Neural crest cell (in vitro differentiated cells): ENCODE measurements around the gene WSB1. TPM values are rescaled to one million over a fixed set of nuclear protein-coding genes. Genes with fewer than 3 reads are reported as not detected.
A peak's percentile ranks its signal among the peaks of the same experiment; 100 is the strongest.

Experiments
- DNase-seq: peaks from one replicate; pipeline ENCODE4 v3.0.0; 2021; ENCODE audit warnings: low read depth, mixed read lengths, low spot score
- H3K27ac Mint-ChIP-seq: one replicate; pipeline ENCODE4 v1.8.0; 2021; ENCODE audit warnings: mild to moderate bottlenecking, mixed read lengths; ENCODE audit not compliant: unreplicated experiment
- H3K27me3 Mint-ChIP-seq: 2 replicates; pipeline ENCODE4 v1.8.0; 2021; ENCODE audit warnings: low read depth, mild to moderate bottlenecking, mixed read lengths
- H3K36me3 Mint-ChIP-seq: 2 replicates; pipeline ENCODE4 v1.8.0; 2021; ENCODE audit warnings: low read depth, mild to moderate bottlenecking, mixed read lengths
- H3K4me1 Mint-ChIP-seq: 2 replicates; pipeline ENCODE4 v1.8.0; 2021; ENCODE audit warnings: mixed read lengths
- H3K4me3 Mint-ChIP-seq: one replicate; pipeline ENCODE4 v1.8.0; 2021; ENCODE audit warnings: mild to moderate bottlenecking, mixed read lengths
- H3K9me3 Mint-ChIP-seq: 2 replicates; pipeline ENCODE4 v1.8.0; 2021; ENCODE audit warnings: mixed read lengths
- total RNA-seq: library from RNA; stranded (reverse); gene quantifications from 2 replicates; pipeline ENCODE4 v1.2.1, GENCODE V29; 2021
- TF ChIP-seq, protein P1 (sequence below): fragments of 200-600 bp; sonication (generic); conservative IDR thresholded peaks from 2 replicates; pipeline ENCODE4 v1.5.0; 2021; ENCODE audit warnings: antibody characterized with exemption, mild to moderate bottlenecking

Gene WSB1
- total RNA-seq, 1 donor from 2014 or later: 237 TPM

DNA sequence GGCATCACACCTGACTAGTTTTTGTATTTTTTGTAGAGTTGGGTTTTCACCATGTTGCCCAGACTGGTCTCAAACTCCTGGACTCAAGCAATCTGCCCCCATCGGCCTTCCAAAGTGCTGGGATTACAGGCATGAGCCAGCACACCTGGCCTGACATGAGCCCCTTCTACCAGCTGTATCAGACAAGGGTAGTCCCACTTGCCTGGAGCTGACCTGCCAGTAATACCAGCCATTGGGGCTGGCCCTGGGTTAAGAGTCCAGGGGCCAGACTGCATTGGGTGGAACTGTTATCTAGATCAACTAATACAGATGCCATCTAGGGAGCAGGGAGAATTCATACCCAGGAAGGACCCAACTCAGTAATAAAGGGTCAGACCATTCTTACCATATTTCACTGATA lies 28.1 kb downstream of the WSB1 start:
- H3K9me3 Mint-ChIP-seq: no peaks in the 10 kb centered on the region
- TF ChIP-seq, protein P1, sequence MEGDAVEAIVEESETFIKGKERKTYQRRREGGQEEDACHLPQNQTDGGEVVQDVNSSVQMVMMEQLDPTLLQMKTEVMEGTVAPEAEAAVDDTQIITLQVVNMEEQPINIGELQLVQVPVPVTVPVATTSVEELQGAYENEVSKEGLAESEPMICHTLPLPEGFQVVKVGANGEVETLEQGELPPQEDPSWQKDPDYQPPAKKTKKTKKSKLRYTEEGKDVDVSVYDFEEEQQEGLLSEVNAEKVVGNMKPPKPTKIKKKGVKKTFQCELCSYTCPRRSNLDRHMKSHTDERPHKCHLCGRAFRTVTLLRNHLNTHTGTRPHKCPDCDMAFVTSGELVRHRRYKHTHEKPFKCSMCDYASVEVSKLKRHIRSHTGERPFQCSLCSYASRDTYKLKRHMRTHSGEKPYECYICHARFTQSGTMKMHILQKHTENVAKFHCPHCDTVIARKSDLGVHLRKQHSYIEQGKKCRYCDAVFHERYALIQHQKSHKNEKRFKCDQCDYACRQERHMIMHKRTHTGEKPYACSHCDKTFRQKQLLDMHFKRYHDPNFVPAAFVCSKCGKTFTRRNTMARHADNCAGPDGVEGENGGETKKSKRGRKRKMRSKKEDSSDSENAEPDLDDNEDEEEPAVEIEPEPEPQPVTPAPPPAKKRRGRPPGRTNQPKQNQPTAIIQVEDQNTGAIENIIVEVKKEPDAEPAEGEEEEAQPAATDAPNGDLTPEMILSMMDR: no peak
- DNase-seq: no peak
- peaks cover 6% of the 10 kb centered on the region for H3K4me1 Mint-ChIP-seq
- H3K27ac Mint-ChIP-seq: no peak overlapping the region
- peaks cover 4% of the 10 kb centered on the region for H3K36me3 Mint-ChIP-seq
- no peak overlapping the region for H3K4me3 Mint-ChIP-seq
- no peaks in the 10 kb centered on the region for H3K27me3 Mint-ChIP-seq

DNA sequence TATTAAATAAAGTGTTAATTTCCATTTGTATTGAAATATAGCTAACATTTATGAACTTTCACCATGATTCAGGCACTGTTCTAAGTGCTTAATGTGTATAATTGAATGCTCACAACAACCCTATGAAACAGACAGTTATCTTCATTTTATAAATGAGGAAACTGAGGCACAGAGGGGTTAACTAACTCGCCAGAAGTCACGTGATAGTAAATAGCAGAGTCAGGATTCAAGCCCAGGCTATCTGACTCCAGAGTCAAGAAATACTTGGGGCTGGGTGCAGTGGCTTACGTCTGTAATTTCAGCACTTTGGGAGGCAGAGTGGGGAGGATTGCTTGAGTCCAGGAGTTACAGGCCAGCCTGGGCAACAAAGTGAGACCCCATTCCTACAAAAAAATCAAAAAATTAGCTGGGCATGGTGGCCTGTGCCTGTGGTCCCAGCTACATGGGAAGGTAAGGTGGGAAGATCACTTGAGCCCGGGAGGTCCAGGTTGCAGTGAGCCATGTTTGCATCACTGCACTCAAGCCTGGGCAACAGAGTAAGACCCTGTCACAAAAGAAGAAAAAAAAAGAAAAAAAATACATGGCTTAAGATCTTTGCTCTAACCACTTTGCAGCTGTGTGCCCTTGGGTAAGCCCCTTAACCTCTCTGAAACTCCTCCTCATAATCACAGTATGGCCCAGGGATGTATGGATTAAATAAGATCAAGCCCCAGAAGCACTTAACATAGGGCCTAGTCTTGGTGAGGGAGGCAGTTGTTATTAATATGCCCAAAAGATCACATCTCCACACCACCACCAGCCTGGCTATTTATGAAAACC lies 29.0 kb downstream of the WSB1 start:
- no peak for DNase-seq
- no peak overlapping the region for H3K27ac Mint-ChIP-seq

DNA sequence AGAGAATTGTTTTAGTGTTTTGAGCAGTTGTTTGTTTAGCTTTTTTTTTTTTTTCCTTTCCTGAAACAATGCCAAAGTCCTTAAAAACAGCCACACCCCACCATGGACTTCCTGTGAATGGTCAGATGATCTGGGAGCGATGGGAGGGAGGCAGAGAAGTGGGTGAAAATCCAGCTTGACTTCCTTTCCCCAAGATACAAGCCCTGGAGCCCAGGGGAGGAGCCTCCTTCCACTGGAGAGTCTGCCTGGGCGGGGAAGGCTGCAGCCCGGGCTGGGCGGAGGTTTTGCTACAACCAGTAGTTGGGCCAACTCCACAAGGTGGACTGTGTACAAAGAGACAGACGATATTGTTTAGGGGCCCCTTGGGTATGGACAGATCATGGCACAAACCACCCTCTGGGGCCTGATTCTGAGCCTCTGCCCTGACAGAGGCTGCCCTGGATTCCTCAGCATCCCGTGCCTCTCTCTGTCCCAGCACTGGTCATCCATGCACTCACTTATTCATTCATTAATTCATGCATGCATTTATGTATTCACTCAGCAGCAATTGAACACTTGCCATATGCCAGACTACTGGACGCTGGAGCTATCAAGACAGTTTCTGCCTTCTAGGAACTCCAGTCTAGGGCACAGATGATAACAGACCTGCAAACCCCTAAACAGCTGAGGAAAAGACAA lies 29.8 kb downstream of the WSB1 start:
- TF ChIP-seq, protein P1: no peak
- H3K36me3 Mint-ChIP-seq: no peaks in the 10 kb centered on the region
- no peak overlapping the region for H3K4me3 Mint-ChIP-seq
- no peaks in the 10 kb centered on the region for H3K9me3 Mint-ChIP-seq
- no peak for DNase-seq
- peaks cover 6% of the 10 kb centered on the region for H3K4me1 Mint-ChIP-seq
- no peak overlapping the region for H3K27ac Mint-ChIP-seq
- H3K27me3 Mint-ChIP-seq: no peaks in the 10 kb centered on the region

More for the DNA sequence above, 29.0 kb downstream of the WSB1 start:
- no peak overlapping the region for H3K4me3 Mint-ChIP-seq
- H3K9me3 Mint-ChIP-seq: no peaks in the 10 kb centered on the region
- peaks cover 6% of the 10 kb centered on the region for H3K4me1 Mint-ChIP-seq
- H3K36me3 Mint-ChIP-seq: peaks cover 4% of the 10 kb centered on the region
- TF ChIP-seq, protein P1: no peak
- no peaks in the 10 kb centered on the region for H3K27me3 Mint-ChIP-seq

DNA sequence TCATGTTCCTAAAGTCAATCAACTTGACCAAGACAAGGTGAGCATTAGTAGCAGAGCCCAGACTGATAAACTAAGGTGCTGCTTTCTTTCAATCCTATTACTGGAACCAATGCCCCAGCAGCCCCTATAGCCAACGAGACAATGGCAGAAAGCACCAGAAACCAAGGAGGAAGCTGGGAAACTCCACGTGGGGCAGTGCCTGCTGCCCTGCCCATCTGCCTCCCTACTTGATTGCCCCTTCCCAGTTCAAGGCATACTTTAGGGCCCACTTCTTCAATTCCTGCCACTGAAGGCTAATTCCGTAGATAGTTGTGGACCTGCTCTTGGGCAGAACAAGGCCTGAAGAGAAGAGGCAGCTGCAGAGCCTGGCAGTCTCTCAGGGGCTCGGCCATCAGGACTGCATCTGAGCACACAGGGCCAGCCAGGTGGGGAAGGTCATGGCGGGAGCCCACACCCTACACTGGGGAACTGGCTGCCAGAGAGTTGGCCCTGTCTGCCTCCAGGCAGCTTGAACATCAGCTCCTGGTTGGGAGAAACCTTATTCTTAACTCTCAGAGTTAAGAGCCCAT lies 30.9 kb downstream of the WSB1 start:
- H3K4me1 Mint-ChIP-seq: peaks cover 14% of the 10 kb centered on the region
- no peak overlapping the region for H3K27ac Mint-ChIP-seq
- H3K36me3 Mint-ChIP-seq: no peaks in the 10 kb centered on the region

DNA sequence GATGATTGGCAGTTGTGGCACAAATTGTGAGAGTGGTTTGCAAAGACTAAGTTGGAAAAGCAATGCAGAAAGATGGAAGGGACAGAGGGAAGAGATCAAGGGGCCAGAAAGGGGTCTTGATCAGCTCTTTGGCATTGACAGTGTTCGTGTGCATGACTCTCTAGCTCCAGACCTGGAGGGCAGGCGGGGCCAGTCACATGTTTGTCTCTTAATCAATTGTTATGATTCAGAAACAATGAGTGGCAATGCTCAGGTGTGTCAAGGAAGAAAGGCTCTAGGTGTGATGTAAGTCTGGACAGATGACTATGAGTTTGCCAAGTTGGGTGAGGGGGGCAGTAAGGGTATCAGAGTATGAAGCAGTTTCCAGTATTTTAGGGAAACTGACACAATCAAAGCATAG lies 32.1 kb downstream of the WSB1 start:
- no peak for DNase-seq
- no peak overlapping the region for H3K4me3 Mint-ChIP-seq

More for the DNA sequence above, 30.9 kb downstream of the WSB1 start:
- Mint-ChIP-seq H3K27me3 (no peaks in the 10 kb centered on the region), H3K4me3 (no peak overlapping the region), H3K9me3 (no peaks in the 10 kb centered on the region)
- TF ChIP-seq, protein P1: no peak
- no peak for DNase-seq

More for the DNA sequence above, 32.1 kb downstream of the WSB1 start:
- Mint-ChIP-seq H3K9me3 (no peaks in the 10 kb centered on the region), H3K4me1 (peaks cover 16% of the 10 kb centered on the region), H3K27ac (peak overlapping the region; percentile 7), H3K27me3 (no peaks in the 10 kb centered on the region), H3K36me3 (no peaks in the 10 kb centered on the region)
- TF ChIP-seq, protein P1: no peak
